Measurements from ENCODE around the gene SHH.

Gene SHH

DNA sequence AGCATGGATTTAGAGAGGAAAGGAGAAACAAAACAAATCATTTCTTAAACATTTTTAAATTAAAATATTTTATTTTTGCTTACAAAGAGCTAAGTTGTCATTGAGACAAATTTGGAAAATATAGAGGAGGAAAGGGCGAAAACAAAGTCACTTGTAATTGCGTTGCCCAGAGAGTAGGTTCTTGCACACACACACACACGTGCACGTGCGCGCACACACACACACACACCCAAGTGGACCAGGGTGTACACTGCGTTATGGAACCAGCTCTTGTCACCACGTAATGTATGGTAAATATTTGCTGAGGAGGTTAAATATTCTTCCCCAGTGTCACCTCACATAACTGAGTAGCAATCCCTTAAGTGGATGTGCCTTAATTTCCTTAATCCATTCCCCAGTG lies 21.6 kb downstream of the SHH start:
- DNase-seq: no peak

DNA sequence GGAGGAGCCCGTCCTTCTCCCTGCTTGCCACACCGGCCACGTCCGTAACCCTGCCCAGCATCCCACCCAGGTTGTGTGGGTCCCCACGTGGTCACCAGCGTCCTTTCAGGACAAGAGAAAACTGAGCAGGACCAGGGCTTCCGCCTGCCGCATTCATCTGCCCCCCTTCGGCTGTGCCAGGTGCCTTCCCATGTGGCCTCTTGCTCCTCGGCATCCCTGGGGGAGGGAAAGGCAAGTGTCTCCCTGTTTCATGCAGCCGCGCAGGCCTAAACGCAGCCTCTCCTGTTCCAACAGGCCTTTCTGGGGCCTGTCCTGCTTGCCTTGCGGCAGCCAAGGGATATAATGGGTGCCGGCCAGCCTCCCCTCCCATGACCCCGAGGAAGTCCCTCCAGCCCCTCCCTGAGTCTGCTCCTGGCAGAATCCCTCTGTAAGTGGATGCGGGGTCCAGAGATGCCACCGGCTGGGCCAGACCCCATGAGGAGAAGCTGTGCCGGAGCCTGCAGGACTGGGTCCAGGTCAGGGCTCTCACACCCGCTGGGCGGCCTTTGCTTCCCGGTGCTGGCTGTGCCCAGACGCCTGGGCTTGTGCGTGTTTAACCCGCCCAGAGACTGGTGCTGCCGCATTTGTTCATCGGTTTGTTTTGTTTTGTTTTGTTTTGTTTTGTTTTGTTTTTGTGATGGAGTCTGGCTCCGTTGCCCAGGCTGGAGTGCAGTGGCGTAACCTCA lies 23.1 kb downstream of the SHH start:
- DNase-seq: no peak

DNA sequence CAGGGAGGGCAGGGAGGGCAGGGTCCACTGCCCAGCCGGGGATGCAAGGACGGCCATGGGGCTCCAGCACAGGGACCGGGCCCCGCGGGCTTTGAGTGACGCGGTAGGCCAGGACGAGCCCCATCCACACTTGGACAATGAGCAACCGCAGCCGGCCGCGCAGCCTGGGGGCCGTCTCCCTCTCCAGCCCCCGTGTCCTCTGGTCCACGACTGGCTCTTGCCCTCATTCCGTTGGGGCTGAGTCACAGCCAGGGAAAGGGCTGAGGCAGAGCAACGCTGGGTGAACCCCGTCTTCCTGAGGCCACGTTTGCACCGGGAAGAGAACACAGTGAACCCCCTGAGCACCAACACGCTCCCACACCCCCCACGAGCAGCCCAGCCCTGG lies 23.7 kb downstream of the SHH start:
- no peak for DNase-seq

DNA sequence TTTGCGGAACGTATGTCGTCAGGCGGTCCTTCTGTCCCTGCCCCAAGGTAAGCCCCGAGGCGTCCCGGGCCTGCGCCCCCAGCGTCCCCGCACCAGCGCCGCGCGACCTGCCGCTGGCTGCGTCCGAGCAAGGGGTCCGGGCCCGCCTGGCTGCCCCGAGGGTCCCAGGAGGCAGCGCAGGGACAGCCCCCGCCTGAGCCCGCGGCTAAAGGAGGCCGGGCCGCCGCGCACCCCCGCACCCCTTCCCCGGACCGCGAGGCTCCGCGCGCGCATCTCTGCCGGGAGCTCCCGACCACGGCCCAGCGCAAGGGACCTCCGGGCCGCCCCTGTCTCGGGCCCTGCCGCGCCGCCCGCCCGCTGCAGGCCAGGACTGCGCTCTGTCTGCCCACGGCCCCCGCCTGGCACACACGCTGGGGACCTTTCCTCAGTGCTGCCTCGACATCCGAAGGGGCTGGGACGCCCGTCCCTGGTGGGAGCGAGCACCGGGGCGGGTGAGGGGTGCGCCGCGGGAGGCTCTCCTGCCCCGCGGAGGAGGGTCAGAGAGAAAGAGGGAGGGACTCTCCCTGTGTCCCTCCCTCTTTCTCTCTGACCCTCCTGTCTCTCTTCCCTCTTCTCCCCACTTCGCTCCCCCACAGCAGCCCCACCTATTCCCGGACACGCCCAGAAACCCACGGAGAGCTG lies 25.0 kb downstream of the SHH start:
- DNase-seq: no peak

DNA sequence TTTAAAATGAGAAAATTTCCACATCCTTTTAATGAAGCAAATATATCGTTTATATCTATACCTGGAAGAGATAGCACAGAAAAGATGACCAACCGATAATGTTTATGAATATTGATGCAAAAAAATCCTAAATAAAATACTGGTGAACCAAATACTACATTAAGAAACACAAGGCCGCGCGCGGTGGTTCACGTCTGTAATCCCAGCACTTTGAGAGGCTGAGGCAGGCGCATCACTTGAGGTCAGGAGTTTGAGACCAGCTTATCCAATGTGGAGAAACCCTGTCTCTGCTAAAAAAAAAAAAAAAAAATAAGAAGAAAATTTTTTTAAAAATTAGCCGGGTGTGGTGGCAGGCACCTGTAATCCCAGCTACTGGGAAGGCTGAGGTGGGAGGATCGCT lies 25.8 kb downstream of the SHH start:
- no peak for DNase-seq

DNA sequence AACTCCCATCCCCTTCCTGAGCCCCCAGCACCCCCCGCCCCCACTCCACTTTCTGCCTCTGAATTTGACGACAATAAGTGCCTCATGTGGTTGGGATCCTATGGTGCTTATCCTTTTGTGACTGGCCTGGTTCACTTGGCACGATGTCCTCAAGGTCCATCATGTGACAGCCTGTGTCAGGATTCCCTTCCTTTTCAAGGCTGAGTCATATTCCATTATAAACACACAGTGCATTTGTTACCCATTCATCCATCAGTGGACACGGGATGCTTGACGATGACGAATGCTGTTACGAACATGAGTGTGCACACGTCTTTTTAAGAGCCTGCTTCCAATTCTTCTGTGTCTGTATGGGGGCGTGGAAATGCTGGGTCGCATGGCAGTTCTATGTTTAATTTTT lies 26.7 kb downstream of the SHH start:
- no peak for DNase-seq

DNA sequence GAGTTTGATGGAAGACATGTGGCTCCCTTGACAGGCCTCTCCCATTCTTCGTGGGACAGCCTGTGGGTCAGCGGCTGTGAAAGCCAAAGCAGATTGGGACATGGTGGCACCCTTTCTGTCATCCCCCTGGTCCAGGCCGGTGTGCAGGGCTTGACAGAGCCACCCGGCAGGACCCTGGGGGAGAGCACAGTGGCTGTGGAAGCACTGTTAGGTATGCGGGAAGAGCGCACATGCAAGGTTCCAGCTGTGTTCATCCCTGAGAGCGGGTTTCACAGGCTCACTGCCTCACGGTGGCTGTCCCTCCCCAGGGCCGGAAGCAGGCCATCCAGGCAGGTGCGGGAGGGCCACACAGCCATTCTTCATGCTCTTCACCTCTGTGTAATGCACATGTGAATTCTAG lies 29.8 kb downstream of the SHH start:
- DNase-seq: no peak

DNA sequence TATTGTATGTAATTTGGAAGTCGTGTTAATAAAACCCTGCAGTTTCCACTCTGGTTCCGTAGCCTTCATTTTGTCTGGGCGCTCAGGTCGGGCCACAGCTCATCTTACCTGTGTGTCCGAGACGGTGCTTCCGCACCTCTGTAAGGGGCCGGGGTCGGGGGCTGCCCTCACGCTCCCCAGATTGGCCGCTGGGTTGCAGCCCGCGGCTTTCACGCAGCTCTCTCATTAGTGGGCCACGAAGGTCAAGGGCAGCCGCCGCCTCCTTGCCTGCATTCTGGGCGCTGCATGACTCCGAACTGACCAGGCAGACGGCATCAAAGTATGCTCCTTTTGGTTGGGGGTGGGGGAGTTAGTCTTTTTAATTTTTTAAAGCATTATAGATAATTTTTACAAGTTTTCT lies 30.8 kb downstream of the SHH start:
- no peak for DNase-seq

DNA sequence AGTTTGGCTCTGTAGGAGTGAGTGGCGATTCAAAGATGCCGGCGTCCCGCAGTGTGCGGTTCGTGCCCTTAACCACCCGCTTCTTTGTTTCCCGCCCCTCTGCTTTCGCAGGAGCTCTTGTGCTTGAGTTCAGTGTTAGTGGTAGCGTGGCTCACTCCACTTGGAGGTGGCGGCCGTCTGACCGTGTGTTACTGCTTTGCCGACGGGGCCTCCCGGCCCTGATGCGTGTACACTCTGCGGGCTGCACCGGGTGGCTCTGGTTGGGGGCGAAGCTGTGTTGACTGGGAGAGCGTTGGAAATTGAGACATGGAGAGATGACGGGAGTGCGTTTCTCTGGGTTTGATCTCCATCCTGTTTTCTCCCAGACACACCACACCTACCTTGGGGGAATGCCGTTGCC lies 31.4 kb downstream of the SHH start:
- DNase-seq: no peak

DNA sequence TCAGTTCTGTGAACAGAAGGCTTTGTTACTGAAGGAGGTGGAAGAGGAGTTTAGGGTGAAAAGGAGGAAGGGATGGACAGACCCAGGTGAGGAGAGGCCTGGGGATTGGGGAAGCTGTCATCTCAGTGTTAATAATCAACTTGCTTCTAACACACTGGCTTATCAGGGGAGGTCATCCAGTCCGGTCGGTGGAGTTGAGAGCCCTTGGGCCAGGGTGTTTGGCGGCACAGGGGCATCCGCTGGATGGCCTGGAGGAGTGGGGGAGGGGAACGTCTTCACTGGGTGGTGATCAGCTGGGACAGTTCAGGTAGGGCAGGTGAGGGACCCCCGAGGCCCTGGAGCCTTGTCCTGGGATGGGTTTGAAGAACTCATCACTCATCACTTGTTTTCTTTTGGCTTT lies 33.9 kb downstream of the SHH start:
- DNase-seq: no peak

DNA sequence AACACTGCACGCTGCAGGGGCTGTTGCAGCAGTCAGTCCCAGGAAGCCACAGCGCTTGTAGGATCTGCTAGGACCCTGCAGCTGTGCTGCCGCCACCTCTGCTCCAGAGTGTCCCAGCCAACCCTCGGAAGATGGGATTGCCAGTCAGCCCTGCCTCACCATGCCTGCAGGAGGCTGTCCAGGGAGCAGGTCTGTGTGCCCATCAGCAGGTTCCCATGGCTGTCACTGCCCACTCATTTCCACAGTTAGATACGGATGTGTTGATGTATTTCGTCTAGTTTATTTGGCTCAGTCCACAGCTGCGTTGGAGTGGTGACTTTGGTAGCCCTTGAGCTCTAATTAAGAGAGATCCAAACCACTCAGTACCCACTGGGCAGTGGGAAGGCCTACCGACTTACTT lies 35.7 kb downstream of the SHH start:
- DNase-seq: no peak

DNA sequence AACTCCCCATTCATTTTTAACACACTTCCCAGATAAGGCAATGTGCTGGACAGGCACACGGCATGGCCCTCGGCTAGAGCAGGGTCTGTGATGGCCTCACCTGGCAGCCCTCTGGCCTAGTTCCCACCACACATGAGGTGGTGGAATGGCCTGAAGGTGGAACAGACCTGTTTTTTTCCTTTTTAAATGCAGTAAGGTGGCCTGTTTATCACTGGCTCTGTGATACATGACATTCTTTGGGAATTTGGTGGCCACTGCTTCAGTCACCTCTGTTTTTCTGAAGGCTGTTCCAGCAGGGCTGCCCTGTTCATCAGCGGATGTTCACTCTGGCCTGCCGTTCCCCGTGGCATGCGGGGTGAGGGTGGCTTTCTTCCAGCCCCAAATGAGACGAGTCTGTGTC lies 36.6 kb downstream of the SHH start:
- no peak for DNase-seq

DNA sequence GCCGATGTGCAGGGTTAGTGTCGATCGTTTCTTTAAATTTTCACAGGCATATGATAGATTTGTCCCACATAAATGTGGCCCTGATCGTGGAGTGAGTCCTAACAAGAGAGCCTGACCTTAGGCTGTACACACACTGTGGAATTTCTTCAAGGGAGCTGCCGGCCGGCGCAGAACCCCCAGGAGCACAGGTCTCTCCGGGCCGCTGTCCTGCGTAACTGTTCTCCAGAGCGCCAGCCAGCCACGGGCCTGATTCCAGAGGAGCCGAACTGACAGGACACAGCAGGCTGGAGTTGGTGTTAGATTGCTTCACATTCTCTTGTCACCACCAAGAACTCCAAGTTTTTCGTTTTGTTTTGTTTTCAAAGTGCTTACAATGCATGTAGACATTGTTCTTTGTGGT lies 37.3 kb downstream of the SHH start:
- DNase-seq: no peak

DNA sequence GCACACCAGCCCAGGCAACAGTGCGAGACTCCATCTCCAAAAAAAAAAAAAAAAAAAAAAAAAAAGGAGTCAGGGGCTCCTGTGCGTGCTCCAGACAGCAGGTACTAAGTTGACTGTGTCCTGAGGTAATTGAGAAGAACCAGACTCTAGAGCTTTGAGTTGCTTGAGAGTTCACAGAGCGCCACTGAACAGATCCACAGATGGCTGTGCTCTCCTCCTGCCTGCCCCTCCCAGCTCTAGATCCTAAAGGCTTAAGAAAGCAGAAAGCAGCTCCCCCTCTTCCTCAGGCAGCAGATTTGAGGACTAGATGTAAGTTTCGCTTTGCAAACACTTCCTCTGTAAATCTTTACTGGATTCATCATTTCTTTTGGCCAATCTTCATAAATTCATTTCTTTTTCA lies 38.7 kb downstream of the SHH start:
- no peak for DNase-seq

DNA sequence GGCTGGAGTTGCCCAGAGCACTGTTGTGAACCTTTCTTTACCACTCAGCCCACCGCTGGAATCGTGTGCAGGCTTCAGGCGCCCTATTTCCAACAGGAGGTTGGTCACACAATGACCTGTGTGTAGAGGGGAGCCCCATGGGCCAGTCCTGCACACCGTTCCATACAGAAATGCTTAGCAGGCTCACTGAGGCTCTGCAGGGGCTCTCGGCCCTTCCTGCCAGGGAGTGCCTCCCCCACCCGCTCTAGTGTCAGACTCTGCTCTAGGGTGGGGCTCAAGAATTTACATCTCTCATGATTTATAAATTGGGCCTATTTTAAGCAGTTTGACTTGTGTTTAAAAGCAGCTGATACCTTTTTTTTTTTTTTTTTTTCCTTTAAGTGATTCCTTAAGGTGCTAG lies 42.0 kb downstream of the SHH start:
- DNase-seq: no peak

DNA sequence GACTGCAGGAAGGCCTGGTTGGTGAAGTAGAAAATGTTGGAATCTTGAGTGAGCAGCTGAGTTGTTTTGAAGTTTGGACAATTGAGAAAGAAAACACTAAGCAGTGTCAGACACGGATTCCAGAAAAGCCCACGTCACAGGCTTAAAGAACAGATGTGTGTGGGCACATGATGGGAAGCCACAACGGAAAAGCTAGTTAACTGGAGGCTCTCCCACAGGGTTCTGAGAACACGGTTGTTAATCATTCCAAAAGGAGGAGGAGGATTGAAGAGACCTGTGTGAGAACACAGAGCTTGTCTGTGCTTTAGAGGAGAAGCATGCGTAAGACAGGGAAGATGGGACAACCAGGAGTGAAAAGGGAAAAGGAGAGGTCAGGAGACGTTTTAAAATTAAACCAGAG lies 42.6 kb downstream of the SHH start:
- DNase-seq: no peak

DNA sequence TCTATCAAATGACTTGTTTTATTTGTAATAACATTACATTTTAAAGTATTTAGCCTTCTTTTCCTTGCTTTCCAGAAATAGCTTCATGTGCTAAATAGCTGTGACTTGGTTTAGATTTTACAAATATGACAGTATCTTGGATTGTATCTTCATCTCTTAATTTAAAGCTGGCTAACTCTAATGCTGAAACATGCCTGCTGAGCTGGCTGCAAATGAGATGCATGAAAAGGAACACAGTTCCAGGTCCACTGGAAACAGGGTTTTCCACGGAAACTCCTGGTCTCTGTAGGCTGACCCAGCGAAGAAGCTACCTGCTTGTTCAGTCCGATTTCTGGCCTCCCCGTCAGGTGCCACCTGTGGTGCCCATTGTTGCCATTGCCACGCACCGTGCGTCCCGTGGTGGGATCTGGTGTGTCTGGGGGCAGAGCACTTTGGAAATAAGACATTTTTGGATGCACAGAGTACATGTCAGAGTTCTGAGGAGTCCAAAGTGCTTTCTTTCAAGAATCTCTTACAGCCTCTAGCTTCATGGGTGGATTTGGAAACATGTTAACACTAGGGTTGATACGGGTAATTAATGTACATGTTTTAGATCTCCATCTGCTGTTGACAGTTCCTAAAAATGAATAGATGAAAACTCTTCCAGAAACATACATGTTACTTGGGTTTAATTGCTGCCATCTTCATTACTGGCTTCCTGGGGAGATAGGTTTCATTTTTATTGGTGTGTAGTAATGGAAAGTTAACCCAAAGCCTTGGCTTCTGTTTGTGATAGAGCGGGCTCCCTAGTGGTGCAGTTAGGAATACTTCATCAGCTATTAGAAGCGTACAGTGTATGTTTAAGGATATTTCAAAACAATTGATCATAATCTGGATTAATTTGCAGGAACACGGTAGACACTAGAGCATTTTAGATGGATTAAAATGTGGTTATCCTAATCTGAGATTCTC lies 45.0 kb downstream of the SHH start:
- no peak for DNase-seq

DNA sequence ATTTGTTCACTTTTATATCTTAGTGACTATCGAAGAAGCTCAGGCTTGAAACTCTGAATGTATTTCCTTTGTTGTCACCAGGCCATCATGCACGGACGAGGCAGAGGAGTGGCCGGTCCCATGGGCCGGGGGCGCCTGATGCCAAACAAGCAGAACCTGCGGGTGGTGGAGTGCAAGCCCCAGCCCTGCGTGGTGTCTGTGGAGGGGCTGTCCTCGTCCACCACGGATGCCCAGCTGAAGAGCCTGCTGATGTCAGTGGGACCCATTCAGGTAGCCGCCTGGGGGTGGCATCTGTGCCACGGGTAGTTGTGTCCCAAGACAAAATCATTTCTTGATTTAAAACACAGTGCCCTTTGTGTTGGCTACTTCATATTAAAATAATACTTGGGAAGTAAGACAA lies 45.9 kb downstream of the SHH start:
- DNase-seq: no peak

DNA sequence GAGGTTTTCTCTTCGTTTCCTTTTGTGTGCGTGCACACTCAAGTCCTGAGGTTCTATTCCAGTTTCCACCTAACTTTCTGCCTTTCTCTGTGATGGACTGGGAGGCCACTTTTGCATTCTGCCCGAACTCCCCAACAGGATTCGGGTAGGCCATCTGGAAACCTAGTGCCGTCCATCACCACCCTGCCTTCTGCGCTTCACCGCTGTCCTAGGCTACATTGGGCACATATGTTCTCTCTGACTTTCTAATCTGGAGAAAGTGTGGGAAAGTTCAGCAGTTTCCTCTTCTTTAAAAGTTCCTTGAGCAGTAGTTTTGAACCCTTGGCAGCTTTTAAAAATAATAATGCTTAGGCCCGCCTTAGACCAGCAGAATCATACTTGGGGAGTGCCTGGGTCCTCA lies 46.8 kb downstream of the SHH start:
- no peak for DNase-seq

DNA sequence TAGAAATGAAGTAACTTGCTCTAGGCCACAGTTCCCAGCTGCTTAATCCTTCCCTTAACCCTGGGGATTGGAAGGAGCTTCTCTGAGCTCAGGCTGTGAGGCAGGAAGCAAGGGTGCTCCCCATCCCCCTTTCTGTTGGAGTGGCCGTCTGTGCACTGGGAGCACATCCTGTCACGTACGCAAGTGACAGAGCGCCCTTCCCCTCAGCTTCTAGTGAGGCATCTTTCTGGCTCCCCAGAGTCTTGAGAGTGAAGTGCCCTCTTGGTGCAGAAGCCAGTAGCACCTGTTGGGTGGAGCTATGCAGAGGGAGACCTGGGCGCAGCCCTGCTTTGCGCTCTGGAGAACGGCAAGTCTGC lies 47.8 kb downstream of the SHH start:
- no peak for DNase-seq

DNA sequence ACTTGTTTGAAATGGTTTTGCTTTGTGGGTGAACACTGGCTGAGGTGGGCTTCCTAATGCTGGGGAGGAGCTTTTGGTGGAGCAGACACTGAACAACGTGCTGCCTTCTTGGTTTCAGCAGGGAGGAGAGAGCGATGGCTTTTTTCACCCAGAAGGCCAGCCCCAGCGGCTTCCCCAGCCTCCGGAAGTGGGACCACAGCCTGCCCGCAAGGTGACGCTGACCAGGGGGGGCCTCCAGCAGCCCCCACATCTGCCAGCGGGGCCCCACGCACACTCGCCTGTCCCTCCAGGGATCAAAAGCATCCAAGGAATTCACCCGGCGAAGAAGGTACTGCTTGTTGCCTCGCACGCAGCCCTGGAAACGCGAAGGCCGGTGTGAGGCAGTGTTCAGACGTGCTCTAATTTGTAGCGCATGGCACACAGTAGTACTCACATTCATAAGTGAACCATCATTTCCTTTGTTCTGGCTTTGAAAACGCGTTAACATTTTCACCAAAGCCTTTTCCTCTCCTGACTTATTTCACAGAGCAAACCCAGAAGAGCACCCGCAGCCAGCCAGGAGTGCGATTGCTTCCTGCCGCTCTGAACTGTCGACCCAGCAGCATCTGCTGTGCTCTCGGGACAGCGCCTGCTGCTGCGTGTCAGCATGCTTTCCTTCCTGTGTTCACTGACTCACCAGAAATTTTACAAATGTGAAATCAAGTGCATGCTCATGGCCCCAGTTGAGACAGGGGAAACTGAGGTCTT lies 48.4 kb downstream of the SHH start:
- DNase-seq: no peak

DNA sequence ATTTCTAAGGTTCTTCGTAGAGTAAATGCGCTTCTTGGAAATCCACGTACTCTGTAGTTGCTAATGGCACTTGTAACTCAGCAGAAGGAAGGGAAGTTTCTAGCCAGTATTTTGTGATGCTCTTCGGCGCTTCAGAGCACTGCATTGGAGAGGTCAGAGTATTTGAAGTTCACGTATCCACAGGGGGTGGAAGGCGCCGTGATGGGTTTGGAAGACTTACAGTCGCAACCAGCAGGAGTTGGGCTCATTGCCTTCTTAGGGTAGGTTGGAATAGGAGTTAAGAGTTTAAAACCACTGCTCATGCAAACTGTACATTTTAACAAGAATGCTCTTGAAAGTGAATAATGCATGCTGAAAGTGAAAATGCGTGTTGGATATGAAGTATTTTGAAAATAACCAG lies 49.1 kb downstream of the SHH start:
- DNase-seq: no peak

DNA sequence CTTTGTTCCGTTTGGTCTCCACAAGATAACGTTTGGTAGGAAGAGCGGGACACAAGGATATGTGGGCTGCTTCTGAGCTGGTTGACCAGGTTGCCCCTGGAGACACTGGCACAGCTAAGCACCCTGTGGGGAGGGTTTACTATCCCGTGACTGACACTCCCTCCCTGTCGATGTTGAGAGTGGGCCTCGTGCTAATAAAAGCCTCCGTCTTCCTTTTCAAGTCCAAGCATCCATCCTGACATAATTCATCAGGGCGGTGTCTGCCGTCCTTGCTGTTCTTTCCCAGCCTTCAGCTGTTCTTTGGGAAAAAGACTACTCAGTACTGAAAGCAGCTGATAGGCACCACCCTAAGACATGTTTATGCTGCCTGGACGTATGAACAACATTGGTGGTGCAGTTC lies 49.6 kb downstream of the SHH start:
- DNase-seq: no peak

Measured in NCI-H1417 treated with DMSO at 0.1 percent for 48 hours (cell line).